ENCODE results near the gene CTNND2. TPM values are rescaled to one million over a fixed set of nuclear protein-coding genes. Genes with fewer than 3 reads are reported as not detected.
A peak's percentile ranks its signal among the peaks of the same experiment; 100 is the strongest.

The CTNND2 gene
- total RNA-seq, 1 experiment from 2014 or later, result 1.6 TPM

DNA sequence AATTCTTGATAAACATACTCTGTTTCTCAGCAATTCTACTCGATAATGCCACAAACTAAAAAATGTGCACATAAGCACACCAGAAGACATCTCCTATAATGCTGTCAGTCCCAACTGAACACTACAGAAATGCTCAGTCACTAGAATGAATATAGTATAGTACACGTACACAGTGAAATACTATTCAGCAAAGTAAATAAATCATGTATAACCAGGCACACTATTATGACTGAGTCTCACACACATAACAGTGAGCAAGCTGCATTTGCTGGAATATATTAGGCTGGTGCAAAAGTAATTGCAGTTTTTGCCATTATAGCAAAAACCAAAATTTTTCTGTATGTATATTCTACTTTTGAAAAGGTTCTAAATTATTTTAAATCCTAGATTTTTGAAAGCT, 310.2 kb downstream of the CTNND2 start:
- no peak for DNase-seq (ENCODE audit: low spot score)

DNA sequence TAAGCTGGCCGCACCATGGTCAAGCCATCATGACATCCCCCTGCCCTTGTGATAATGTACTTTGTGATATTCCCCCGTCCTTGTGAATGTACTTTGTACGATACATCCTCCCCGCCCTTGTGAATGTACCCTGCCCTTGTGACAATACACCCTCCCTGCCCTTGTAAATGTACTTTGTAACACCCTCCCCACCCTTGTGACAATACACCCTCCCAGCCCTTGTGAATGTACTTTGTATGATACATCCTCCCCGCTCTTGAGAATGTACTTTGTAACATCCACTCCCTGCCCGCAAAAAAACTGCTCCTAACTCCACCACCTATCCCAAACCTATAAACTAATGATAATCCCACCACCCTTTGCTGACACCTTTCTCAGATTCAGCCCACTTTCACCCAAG, 313.8 kb downstream of the CTNND2 start:
- no peak for DNase-seq (ENCODE audit: low spot score)

DNA sequence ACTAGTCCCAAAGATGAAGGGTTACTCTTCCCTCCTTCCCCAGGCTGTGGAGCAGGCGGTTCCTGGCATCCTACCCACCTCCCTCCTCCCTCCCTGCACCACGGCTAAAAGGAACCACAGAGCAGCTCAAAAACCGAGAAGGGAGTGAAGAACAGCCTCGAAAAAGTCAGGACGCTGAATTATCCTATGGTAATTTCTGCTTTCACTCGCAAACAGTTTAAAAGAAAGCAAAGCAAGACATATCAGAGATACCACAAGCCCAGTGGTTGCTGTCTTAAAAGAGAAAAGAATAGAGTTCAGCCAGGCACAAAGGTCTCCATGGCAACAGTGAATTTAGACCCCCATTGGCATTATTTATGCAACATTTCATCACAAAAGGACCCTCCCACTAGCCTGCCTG, 315.4 kb downstream of the CTNND2 start:
- no peak for DNase-seq (ENCODE audit: low spot score)

DNA sequence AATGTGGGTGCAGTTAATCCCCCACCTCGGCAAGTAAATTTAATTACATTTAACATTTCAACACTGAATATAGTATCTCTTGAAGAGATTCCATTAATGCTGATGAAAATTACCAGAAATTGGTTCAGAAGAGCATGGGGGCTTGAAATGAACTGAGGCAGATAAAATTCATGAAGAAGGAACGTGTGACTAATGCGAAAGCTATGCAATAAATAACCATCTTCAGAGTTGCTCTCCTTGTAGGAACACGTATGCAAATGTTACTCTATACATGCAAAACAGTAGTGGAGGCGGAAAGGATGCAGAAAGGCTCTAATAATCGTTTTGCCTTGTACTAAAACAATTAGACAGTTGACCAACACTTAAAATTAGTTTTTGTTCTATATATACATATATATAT, 320.2 kb downstream of the CTNND2 start:
- DNase-seq (ENCODE audit: low spot score), result no peak

DNA sequence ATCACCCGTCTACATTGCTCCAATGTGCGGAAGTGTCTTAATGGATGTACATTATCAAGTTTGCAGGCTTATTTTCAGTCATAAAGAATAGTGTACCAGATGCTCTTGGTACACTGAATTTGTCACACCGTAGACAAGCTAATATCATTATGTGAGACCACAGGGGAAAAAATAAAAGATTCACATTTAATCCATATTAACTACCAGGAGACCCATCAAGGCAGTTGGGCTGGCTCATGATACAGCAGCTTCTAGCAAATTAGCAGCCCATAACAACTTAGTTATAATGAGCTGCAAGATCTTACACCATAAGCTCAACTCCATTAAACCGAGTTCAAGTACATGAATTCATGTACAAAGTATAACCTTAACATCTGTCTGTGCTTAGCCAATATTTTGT, 324.9 kb downstream of the CTNND2 start:
- DNase-seq (ENCODE audit: low spot score), result no peak

DNA sequence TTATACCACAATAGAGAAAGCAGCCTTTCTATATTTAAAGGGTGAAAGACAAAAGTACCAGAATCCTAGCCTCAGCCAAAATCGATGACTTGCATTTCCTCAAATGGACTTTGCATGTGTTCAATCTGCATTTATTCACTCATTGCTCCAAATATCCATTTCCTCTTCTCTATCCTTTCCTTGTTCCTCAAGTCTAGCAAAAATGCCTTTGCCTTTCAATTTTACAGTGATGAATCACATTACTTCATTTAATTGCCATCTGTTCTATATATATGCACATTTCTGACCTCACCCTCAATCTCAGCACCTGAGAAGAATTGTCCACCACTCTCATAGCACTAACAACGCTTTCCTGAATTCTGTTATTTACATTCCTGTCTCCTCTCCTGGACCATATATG, 329.5 kb downstream of the CTNND2 start:
- DNase-seq (ENCODE audit: low spot score), result no peak

DNA sequence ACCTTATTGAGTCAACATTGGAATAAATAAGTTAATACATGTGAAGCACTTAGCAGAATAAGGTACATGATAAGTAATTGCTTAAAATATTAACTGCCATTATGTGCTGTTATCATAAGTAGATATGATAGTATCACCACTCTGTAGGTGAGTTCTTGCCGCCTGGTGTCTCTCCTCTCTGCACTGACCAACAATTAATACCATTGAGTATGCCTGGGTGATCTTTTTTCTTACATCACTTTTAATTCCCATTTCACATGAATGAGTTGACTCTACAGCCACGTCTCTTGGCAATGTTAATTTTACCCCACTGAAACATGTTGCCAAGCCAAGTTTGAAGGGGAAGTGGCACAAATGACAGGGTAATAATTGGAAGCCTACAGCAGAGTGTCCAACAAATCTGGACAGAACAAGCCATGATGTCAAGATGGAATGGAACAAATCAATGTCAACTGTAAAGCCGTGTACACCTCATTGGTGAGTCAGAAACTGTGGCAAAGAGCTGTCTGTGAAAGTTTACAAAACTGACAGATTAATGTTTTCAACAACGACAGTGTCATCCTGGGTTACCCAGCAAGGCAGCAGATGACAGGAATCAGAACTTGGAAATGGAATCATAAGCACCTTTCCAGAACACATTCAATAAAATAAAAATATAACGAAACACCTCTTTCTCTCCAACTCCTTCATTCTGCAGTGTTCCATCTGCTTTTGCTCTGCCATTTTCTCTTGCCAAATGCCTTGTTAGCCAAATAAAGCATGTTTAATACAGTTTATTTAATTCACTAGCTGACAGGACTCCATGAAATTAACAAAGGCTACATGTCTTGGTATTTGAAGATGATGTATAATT, 330.9 kb downstream of the CTNND2 start:
- DNase-seq (ENCODE audit: low spot score), result no peak

DNA sequence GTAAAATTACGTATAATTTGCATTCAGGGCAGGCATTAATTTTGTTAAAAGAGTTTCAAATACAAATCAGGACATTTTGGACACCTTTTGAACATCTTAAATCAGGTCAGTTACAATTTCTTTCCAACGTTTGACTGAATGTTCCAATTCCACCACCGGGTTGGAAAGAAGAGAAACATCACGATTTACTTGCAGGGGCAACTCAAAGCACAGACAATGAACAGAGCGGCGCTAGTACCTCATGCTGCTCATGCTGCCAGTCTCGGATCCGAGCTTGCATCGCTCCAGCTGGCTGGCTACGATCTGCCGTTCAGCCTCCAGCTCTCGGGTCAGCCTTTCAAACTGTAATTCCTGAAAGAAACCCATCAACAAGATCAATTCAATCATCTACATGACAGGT, 339.5 kb downstream of the CTNND2 start:
- no peak for DNase-seq (ENCODE audit: low spot score)

DNA sequence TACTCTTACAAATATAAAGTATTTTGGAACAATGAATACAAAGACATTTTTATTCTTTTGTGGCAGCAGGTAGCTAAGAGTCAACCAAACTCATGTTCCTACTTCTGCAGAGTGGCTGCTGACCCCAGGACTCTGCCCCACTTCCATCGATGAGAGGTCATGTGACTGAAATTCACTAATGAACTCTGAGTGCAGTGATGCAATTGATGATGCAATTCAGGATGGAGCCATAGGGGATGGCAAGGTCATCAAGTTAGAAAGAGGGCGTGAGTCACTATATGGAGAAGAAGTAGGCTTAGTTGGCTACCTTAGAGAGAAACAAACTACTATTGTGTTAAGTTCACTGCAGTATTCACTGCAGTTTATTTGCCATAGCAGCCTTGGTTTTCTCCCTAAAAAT, 340.4 kb downstream of the CTNND2 start:
- DNase-seq (ENCODE audit: low spot score), result peak; percentile 19

DNA sequence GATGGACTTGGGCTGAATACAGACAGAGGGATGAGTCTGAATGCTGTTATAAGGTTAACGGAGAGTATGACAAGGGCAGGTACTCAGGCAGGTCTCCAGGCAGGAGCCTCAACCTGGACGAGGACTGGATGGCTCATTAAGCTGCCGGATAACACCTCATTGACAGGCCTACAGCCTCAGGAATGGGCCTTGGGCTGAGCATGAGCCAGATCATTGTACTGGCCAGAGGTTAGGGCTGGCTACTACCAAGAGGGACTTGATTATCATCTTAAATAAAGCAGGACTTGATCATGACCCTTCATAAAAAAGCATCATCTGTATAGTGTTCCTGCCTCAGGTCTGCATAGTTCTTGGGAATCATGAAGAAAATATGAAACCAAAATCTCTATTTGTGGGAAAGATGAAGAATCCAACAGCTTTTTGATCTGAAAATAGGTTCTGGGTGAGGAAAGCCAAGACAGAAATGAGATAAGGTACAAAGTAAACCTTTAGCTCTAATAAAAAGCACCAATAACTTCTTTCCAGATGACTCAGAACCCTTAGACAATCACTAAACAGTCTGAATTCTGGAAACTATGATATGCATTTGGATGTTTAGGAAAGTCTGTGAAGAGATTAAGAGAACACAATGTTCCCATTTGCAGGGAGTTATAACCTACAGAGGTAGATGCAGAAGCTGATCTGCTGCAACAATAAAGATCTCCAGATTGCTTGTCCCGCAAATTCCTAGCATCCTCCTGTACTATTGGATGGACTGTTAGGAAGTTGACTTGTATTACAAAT, 343.1 kb downstream of the CTNND2 start:
- no peak for DNase-seq (ENCODE audit: low spot score)

DNA sequence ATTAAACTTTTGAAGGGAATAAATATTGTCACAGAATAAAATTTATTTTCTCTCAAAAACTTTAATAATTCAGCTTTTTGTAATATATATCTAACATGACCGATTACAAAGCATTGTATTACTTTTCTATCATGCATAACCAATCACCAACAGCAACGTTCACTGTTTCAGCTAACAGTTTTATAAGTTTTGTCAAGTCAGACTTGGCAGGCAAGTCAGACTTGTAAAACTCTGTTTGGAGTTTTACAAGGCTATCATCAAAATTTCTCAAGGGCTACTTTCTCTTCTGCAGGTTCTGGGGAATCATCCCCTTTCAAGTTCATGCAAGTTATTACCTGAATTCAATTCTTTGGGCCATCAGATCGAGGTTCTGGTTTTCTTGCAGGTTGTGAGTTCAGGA, 347.2 kb downstream of the CTNND2 start:
- DNase-seq (ENCODE audit: low spot score), result no peak

DNA sequence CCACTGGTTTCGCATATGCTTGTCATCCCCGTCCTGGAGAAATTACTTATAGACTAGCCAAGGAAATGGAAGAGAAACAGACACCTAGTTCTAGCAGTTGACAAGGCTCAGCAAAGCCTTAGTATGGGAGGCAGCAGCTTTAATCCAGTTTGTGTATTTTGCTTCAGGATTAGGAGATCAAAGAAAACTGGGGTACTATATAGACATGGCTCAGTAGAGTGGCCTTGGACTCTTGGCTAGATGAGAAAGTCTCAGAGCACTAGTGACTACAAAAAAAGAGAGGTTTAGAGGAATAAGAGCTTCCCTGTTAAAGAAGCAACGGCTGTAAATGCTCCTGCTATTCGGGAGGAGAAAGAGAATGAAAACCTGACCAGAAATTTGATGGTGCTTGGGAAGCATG, 349.1 kb downstream of the CTNND2 start:
- no peak for DNase-seq (ENCODE audit: low spot score)

DNA sequence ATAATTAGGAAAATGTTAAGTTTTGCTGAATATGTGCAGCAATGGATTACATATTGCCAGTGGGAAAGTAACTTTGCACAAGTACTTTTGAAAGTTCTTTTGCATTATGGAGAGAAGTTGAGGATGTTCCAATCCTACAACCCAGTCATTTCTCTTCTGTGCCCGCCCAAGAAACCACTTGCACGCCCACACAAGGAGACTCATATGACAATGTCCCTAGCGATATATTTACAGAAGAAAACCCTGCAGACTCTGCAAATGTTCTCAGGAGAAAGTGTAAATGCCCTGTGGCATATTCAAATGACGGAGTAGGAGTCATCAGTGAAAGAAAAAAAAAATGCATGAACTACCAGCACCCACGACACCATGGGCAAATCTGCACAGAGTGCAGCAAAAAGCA, 356.5 kb downstream of the CTNND2 start:
- no peak for DNase-seq (ENCODE audit: low spot score)

DNA sequence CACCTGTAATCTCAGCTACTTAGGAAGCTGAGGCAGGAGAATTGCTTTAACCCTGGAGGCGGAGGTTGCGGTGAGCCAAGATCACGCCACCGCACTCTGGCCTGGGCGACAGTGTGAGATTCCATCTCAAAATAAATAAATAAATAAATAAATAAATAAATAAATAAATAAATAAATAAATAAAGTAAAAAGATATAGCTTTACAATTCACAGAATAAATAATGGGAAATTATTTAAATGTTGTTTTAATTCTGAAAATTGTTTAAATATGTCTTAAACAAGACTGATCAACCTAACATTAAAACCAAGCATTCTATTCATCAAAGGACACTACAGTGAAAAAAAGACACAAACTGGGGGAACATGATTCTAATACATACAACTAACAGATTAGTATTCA, 357.1 kb downstream of the CTNND2 start:
- DNase-seq (ENCODE audit: low spot score), result no peak

DNA sequence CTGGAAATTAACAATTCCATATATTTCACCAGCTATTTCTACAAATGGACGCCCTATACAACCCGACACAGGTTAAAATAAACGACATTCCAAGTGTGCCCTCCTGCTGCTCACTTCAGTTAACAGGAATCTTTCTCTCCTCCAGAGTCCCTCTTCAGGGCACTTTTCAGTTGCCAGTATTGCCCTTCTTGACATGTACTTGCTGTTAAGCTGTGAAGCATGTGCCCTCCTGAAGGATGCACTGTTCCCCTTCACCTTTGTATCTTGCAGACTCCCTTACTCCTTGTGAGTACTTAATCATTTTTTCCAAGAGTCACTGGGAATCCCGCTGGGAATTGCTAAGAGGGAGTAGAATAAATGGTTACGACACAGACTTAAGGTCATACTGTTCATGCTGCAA, 364.1 kb downstream of the CTNND2 start:
- no peak for DNase-seq (ENCODE audit: low spot score)

DNA sequence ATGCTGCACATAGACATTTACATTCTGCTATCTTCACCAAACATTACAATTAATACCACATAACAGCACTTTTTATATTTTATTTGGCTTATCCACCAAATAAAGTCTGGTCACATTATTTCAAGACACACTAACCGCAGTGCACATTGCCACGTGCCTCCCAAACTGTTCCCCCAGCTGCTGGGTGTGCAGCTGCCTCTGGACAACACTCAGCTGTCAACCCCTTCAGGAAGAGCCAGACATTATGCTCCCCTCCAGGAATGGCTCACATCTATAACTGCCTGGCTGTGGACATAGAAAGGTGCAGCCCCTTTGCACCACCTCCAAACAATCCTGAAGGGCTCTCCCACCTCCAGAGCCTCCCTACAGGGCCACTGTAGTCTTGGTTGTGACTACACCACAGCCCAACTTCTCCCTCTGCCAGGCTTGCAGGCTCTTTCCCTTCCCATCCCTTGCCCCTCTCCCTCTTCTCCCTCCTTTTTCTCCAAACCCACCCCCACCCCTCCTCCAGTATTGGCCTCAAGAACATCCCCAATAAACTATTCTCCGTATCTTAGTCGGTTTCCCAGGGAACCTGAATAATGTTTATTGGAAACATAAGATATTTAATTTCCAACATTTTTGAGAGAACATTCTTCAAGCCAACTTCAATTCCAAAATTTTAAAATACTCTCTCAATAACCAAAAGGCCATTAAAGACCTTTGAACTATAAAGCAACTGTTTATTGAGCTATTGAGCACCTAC, 372.3 kb downstream of the CTNND2 start:
- DNase-seq (ENCODE audit: low spot score), result no peak

DNA sequence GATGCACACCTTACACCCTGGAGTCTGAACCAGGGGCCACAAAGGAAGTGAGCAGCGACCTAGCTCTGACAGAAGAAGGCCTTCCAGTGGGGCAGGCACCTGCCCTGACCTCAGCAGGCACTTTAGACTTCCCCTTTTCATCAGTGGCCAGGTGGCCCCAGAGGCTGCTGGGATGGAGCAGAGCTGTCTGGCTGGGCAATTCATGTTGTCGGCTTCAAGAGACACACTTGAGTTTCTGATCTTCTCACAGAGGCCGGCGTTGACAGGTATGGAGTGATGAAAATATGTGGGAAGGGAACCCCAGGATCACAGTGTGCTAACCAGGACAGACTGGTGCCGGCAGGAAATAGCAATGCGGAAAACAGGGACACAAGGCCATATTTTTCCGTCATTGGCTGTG, 375.5 kb downstream of the CTNND2 start:
- DNase-seq (ENCODE audit: low spot score), result no peak

DNA sequence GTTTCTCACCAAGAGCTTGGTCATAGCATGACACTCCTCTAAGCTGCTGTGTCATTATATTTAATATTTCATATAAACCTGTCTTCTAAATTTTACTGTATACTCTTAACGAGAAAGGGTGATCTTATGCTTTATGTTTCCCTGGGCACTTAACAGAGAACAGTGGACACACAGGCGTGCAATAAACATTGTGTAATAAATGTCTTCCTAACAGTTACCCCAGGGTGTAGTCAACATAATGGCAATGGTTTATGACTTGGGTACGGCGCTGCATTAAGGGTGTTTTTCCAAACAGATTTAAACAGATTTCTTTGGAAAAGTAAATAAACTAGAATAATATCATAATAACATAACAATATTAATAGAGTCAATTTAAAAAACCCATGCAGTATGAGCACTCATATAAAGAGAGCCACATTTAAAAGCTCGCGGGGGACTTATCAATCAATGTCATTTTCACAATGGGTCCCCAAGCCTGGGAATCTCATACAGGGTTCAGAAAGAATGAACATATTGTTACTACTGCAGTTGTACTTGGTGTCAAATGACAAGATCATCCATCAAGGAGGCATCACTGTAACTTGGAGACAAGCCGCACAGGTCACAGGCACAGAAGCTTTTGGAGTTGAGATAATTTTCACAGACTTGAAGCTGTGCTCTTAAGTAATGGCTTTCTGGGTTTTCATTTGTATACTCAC, 376.4 kb downstream of the CTNND2 start:
- no peak for DNase-seq (ENCODE audit: low spot score)

DNA sequence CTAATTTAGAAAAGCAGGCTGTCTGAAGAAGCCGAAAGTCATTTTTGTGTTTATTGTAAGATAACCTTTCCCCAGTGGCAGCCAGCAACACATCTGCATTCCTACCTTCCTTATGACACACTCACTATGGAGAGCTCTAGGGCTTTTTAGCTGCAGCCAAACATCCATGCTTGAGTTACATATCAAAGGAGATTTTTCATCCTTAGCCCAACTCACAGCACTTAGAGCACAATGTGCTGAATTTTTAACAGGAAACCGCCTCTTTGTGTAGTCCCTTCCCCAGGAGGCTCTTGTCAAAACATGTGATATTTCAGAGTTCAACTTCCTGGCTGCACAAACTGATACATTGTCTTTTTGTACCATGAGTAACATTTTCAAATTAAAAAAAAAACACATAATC, 379.2 kb downstream of the CTNND2 start:
- DNase-seq (ENCODE audit: low spot score), result no peak

DNA sequence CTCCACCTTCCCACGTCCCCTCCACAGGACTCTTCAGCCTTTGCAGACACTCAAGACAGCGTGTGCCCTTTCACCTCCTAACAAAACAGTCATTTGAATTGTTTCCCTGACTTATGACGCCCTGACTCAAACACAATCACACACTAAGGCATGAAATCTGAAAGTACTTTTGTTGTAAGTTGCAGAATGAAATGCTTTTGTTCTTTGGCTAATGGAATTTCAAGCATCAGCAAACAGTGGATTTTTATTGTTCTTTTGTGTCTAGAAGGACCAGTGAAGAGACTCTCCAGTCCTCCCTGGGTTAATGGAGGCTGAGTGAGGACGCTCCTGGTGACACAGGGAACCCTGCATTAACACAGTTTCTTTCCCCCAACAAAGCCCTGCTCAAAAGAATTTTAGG, 380.1 kb downstream of the CTNND2 start:
- no peak for DNase-seq (ENCODE audit: low spot score)

DNA sequence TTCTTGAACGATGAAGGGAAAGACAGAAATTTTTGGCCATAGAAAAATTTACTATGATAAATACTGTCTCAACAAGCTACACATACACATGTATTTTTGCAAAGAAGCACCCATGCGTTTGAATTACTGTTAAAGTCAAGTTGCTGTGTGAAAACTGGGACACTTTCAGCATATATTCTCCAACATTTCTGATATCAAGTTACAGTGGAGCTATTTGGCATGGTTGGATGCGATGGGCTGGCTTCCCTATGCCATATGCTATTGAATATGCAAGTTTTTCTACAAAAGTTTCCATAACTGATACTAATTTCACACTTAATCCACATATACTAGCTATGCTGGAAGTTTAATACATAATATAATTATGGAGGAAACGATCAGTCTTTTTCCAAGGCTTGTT, 381.4 kb downstream of the CTNND2 start:
- no peak for DNase-seq (ENCODE audit: low spot score)

All from H4 (cell line).